ENCODE data around the gene ACOX2. TPM values are rescaled to one million over a fixed set of nuclear protein-coding genes. Genes with fewer than 3 reads are reported as not detected.

The ACOX2 gene
- total RNA-seq, 1 experiment from 2014 or later: 9.5 TPM

GRCh38 chr3:58482917-58483636 is 53.9 kb downstream of the ACOX2 start:
- Mint-ChIP-seq H3K4me1 (ENCODE audit: low read depth, unreplicated experiment) (peaks cover 9% of the 10 kb centered on the region), H3K4me3 (ENCODE audit: unreplicated experiment) (no peak overlapping the region), H3K36me3 (ENCODE audit: insufficient read depth, unreplicated experiment) (no peaks in the 10 kb centered on the region), H3K9me3 (ENCODE audit: unreplicated experiment) (no peaks in the 10 kb centered on the region), H3K27me3 (ENCODE audit: insufficient read depth, unreplicated experiment) (no peaks in the 10 kb centered on the region), H3K27ac (ENCODE audit: unreplicated experiment) (no peak overlapping the region)
- intact Hi-C loops (cut with micrococcal nuclease; ENCODE audit: unreplicated experiment): no loop called here
- TF ChIP-seq CTCF (IDR thresholded peaks at IDR 0.05; ENCODE audit: insufficient read depth in 1 of 2, low read depth in 1 of 2, low read length in 1 of 2, severe bottlenecking in 1 of 2, unreplicated experiment in 1 of 2): no peak
- Histone ChIP-seq H3K4me1 (no peaks in the 10 kb centered on the region), H3K4me3 (ENCODE audit: low read depth, low read length) (no peak overlapping the region), H3K27me3 (replicated peaks; ENCODE audit: control insufficient read depth, insufficient read depth, low read length) (no peaks in the 10 kb centered on the region), H3K9me3 (peaks cover 8% of the 10 kb centered on the region; the same call in 1 of the 2 replicates), H3K36me3 (ENCODE audit: control insufficient read depth, insufficient read depth, low read length) (no peaks in the 10 kb centered on the region)
- DNase-seq: no peak
- CTCF ChIA-PET: no interaction called here
- POLR2A ChIA-PET: no interaction called here
- BruUV-seq (replicated peaks): no TSS peak

- intact Hi-C loops (cut with micrococcal nuclease; ENCODE audit: unreplicated experiment): no loop called here
- peaks cover 5% of the 10 kb centered on the region for H3K36me3 Mint-ChIP-seq (ENCODE audit: insufficient read depth, unreplicated experiment)
- no peak for TF ChIP-seq CTCF (IDR thresholded peaks at IDR 0.05; ENCODE audit: insufficient read depth in 1 of 2, low read depth in 1 of 2, low read length in 1 of 2, severe bottlenecking in 1 of 2, unreplicated experiment in 1 of 2)
- no peak overlapping the region for H3K4me3 Mint-ChIP-seq (ENCODE audit: unreplicated experiment)
- Histone ChIP-seq H3K4me1 (no peaks in the 10 kb centered on the region), H3K4me3 (ENCODE audit: low read depth, low read length) (no peak overlapping the region), H3K36me3 (ENCODE audit: control insufficient read depth, insufficient read depth, low read length) (no peaks in the 10 kb centered on the region), H3K9me3 (peaks cover 8% of the 10 kb centered on the region; the same call in 1 of the 2 replicates), H3K27me3 (replicated peaks; ENCODE audit: control insufficient read depth, insufficient read depth, low read length) (no peaks in the 10 kb centered on the region)
- no peaks in the 10 kb centered on the region for H3K4me1 Mint-ChIP-seq (ENCODE audit: low read depth, unreplicated experiment)
- CTCF ChIA-PET: no interaction called here
- H3K9me3 Mint-ChIP-seq (ENCODE audit: unreplicated experiment): no peaks in the 10 kb centered on the region
- H3K27ac Mint-ChIP-seq (ENCODE audit: unreplicated experiment): no peak overlapping the region
- H3K27me3 Mint-ChIP-seq (ENCODE audit: insufficient read depth, unreplicated experiment): no peaks in the 10 kb centered on the region
- DNase-seq: no peak
- POLR2A ChIA-PET: no interaction called here
- no TSS peak for BruUV-seq (replicated peaks)
Observed at GRCh38 chr3:58480309-58480708, 56.7 kb downstream of the ACOX2 start.

GRCh38 chr3:58478781-58479180 is 58.2 kb downstream of the ACOX2 start:
- ChIA-PET POLR2A (no interaction called here), CTCF (no interaction called here)
- H3K36me3 Mint-ChIP-seq (ENCODE audit: insufficient read depth, unreplicated experiment): peaks cover 5% of the 10 kb centered on the region
- BruUV-seq (replicated peaks): no TSS peak
- H3K9me3 Mint-ChIP-seq (ENCODE audit: unreplicated experiment): no peaks in the 10 kb centered on the region
- Histone ChIP-seq H3K27me3 (replicated peaks; ENCODE audit: control insufficient read depth, insufficient read depth, low read length) (no peaks in the 10 kb centered on the region), H3K4me3 (ENCODE audit: low read depth, low read length) (no peak overlapping the region), H3K4me1 (no peaks in the 10 kb centered on the region), H3K36me3 (ENCODE audit: control insufficient read depth, insufficient read depth, low read length) (no peaks in the 10 kb centered on the region), H3K9me3 (peaks cover 8% of the 10 kb centered on the region; the same call in 1 of the 2 replicates)
- H3K4me1 Mint-ChIP-seq (ENCODE audit: low read depth, unreplicated experiment): no peaks in the 10 kb centered on the region
- no peak for TF ChIP-seq CTCF (IDR thresholded peaks at IDR 0.05; ENCODE audit: insufficient read depth in 1 of 2, low read depth in 1 of 2, low read length in 1 of 2, severe bottlenecking in 1 of 2, unreplicated experiment in 1 of 2)
- H3K27ac Mint-ChIP-seq (ENCODE audit: unreplicated experiment): no peak overlapping the region
- no peak for DNase-seq
- no peak overlapping the region for H3K4me3 Mint-ChIP-seq (ENCODE audit: unreplicated experiment)
- no peaks in the 10 kb centered on the region for H3K27me3 Mint-ChIP-seq (ENCODE audit: insufficient read depth, unreplicated experiment)
- intact Hi-C loops (cut with micrococcal nuclease; ENCODE audit: unreplicated experiment): no loop called here

All from Caco-2 (cell line).